ENCODE results near the gene FBXL19.

FBXL19 gene

GRCh38 chr16:30922960-30923535, 324 bp upstream of the FBXL19 start:
- peak overlapping the region; percentile 99 for H3K27ac Mint-ChIP-seq
- peak overlapping the region; percentile 97 for H3K4me3 Mint-ChIP-seq
- ATAC-seq (peak; percentile 79), DNase-seq (peak; percentile 97)
- no peaks in the 10 kb centered on the region for H3K27me3 Mint-ChIP-seq
- H3K9me3 Mint-ChIP-seq = no peaks in the 10 kb centered on the region
- H3K36me3 Mint-ChIP-seq (ENCODE audit: low read depth) = peaks cover 2% of the 10 kb centered on the region
- H3K4me1 Mint-ChIP-seq = peaks cover 13% of the 10 kb centered on the region

GRCh38 chr16:30924076-30924912, 922 bp downstream of the FBXL19 start:
- Mint-ChIP-seq H3K4me3 (peak overlapping the region; percentile 77), H3K9me3 (no peaks in the 10 kb centered on the region), H3K36me3 (ENCODE audit: low read depth) (peaks cover 2% of the 10 kb centered on the region), H3K4me1 (peaks cover 13% of the 10 kb centered on the region), H3K27ac (peak overlapping the region; percentile 18), H3K27me3 (no peaks in the 10 kb centered on the region)
- DNase-seq = no peak
- no peak for ATAC-seq

GRCh38 chr16:30924913-30925631, 1.7 kb downstream of the FBXL19 start:
- H3K4me3 Mint-ChIP-seq = peak overlapping the region; percentile 77
- peaks cover 13% of the 10 kb centered on the region for H3K4me1 Mint-ChIP-seq
- ATAC-seq = no peak
- peaks cover 2% of the 10 kb centered on the region for H3K36me3 Mint-ChIP-seq (ENCODE audit: low read depth)
- peak overlapping the region; percentile 8 for H3K27ac Mint-ChIP-seq
- no peak for DNase-seq
- H3K27me3 Mint-ChIP-seq = no peaks in the 10 kb centered on the region
- no peaks in the 10 kb centered on the region for H3K9me3 Mint-ChIP-seq

GRCh38 chr16:30925632-30925987, 2.2 kb downstream of the FBXL19 start:
- peak overlapping the region; percentile 25 for H3K4me3 Mint-ChIP-seq
- no peaks in the 10 kb centered on the region for H3K9me3 Mint-ChIP-seq
- peaks cover 5% of the 10 kb centered on the region for H3K36me3 Mint-ChIP-seq (ENCODE audit: low read depth)
- ATAC-seq = no peak
- DNase-seq = no peak
- no peaks in the 10 kb centered on the region for H3K27me3 Mint-ChIP-seq
- H3K4me1 Mint-ChIP-seq = peaks cover 13% of the 10 kb centered on the region
- H3K27ac Mint-ChIP-seq = no peak overlapping the region

- peak overlapping the region; percentile 25 for H3K4me3 Mint-ChIP-seq
- DNase-seq (no peak), ATAC-seq (no peak)
- H3K27ac Mint-ChIP-seq = no peak overlapping the region
- peaks cover 6% of the 10 kb centered on the region for H3K36me3 Mint-ChIP-seq (ENCODE audit: low read depth)
- H3K4me1 Mint-ChIP-seq = peaks cover 13% of the 10 kb centered on the region
- H3K9me3 Mint-ChIP-seq = no peaks in the 10 kb centered on the region
- no peaks in the 10 kb centered on the region for H3K27me3 Mint-ChIP-seq
Measured at GRCh38 chr16:30925995-30926811, 2.8 kb downstream of the FBXL19 start.

- no peaks in the 10 kb centered on the region for H3K9me3 Mint-ChIP-seq
- H3K27ac Mint-ChIP-seq = no peak overlapping the region
- H3K36me3 Mint-ChIP-seq (ENCODE audit: low read depth) = peaks cover 6% of the 10 kb centered on the region
- DNase-seq (no peak), ATAC-seq (no peak)
- no peaks in the 10 kb centered on the region for H3K27me3 Mint-ChIP-seq
- peaks cover 9% of the 10 kb centered on the region for H3K4me1 Mint-ChIP-seq
- H3K4me3 Mint-ChIP-seq = no peak overlapping the region
Measured at GRCh38 chr16:30926937-30927788, 3.8 kb downstream of the FBXL19 start.

- no peak overlapping the region for H3K4me3 Mint-ChIP-seq
- H3K27me3 Mint-ChIP-seq = no peaks in the 10 kb centered on the region
- peaks cover 6% of the 10 kb centered on the region for H3K36me3 Mint-ChIP-seq (ENCODE audit: low read depth)
- ATAC-seq = peak; percentile 34
- H3K9me3 Mint-ChIP-seq = no peaks in the 10 kb centered on the region
- H3K27ac Mint-ChIP-seq = no peak overlapping the region
- peaks cover 8% of the 10 kb centered on the region for H3K4me1 Mint-ChIP-seq
- peak; percentile 36 for DNase-seq
Measured at GRCh38 chr16:30927789-30928378, 4.5 kb downstream of the FBXL19 start.

GRCh38 chr16:30928390-30928789, 5.0 kb downstream of the FBXL19 start:
- no peak overlapping the region for H3K4me3 Mint-ChIP-seq
- H3K27ac Mint-ChIP-seq = no peak overlapping the region
- no peaks in the 10 kb centered on the region for H3K9me3 Mint-ChIP-seq
- H3K27me3 Mint-ChIP-seq = no peaks in the 10 kb centered on the region
- no peak for ATAC-seq
- peaks cover 8% of the 10 kb centered on the region for H3K4me1 Mint-ChIP-seq
- DNase-seq = no peak
- peaks cover 6% of the 10 kb centered on the region for H3K36me3 Mint-ChIP-seq (ENCODE audit: low read depth)

- Mint-ChIP-seq H3K9me3 (no peaks in the 10 kb centered on the region), H3K36me3 (ENCODE audit: low read depth) (peaks cover 6% of the 10 kb centered on the region), H3K27ac (no peak overlapping the region), H3K27me3 (no peaks in the 10 kb centered on the region), H3K4me3 (no peak overlapping the region), H3K4me1 (peaks cover 8% of the 10 kb centered on the region)
- ATAC-seq = no peak
- no peak for DNase-seq
Measured at GRCh38 chr16:30929167-30929566, 5.8 kb downstream of the FBXL19 start.

- H3K9me3 Mint-ChIP-seq = no peaks in the 10 kb centered on the region
- no peak overlapping the region for H3K27ac Mint-ChIP-seq
- H3K36me3 Mint-ChIP-seq (ENCODE audit: low read depth) = peaks cover 9% of the 10 kb centered on the region
- ATAC-seq = no peak
- no peak overlapping the region for H3K4me3 Mint-ChIP-seq
- H3K4me1 Mint-ChIP-seq = peaks cover 9% of the 10 kb centered on the region
- no peak for DNase-seq
- H3K27me3 Mint-ChIP-seq = no peaks in the 10 kb centered on the region
Measured at GRCh38 chr16:30930160-30930571, 6.8 kb downstream of the FBXL19 start.

- DNase-seq (no peak), ATAC-seq (no peak)
- peaks cover 6% of the 10 kb centered on the region for H3K4me1 Mint-ChIP-seq
- H3K27ac Mint-ChIP-seq = no peak overlapping the region
- no peaks in the 10 kb centered on the region for H3K9me3 Mint-ChIP-seq
- H3K4me3 Mint-ChIP-seq = no peak overlapping the region
- H3K36me3 Mint-ChIP-seq (ENCODE audit: low read depth) = peaks cover 11% of the 10 kb centered on the region
- H3K27me3 Mint-ChIP-seq = no peaks in the 10 kb centered on the region
Measured at GRCh38 chr16:30931068-30931650, 7.8 kb downstream of the FBXL19 start.

- no peak overlapping the region for H3K4me3 Mint-ChIP-seq
- DNase-seq (peak; percentile 51), ATAC-seq (no peak)
- peaks cover 10% of the 10 kb centered on the region for H3K4me1 Mint-ChIP-seq
- H3K27me3 Mint-ChIP-seq = no peaks in the 10 kb centered on the region
- peaks cover 14% of the 10 kb centered on the region for H3K36me3 Mint-ChIP-seq (ENCODE audit: low read depth)
- no peak overlapping the region for H3K27ac Mint-ChIP-seq
- no peaks in the 10 kb centered on the region for H3K9me3 Mint-ChIP-seq
Measured at GRCh38 chr16:30934827-30935557, 11.6 kb downstream of the FBXL19 start.
